Measurements from ENCODE around the gene TMEM40.

The TMEM40 gene

GRCh38 chr3:12692444-12692843 is 66.6 kb downstream of the TMEM40 start:
- Histone ChIP-seq H3K9ac (ENCODE audit: low read depth, low read length) (no peak overlapping the region), H3K4me2 (ENCODE audit: low read length) (no peak overlapping the region), H3K4me3 (ENCODE audit: low read length) (no peak overlapping the region), H3K4me1 (ENCODE audit: control insufficient read depth, insufficient read depth, low read length) (no peaks in the 10 kb centered on the region), H3K36me3 (ENCODE audit: insufficient read depth, low read length) (no peaks in the 10 kb centered on the region), H3K27me3 (ENCODE audit: control insufficient read depth, insufficient read depth, low read length) (no peaks in the 10 kb centered on the region), H3K9me3 (replicated peaks; ENCODE audit: low read length) (no peaks in the 10 kb centered on the region)

- H3K9ac ChIP-seq (ENCODE audit: low read depth, low read length): no peak overlapping the region
- no peaks in the 10 kb centered on the region for H3K9me3 ChIP-seq (replicated peaks; ENCODE audit: low read length)
- no peaks in the 10 kb centered on the region for H3K36me3 ChIP-seq (ENCODE audit: insufficient read depth, low read length)
- no peak overlapping the region for H3K4me3 ChIP-seq (ENCODE audit: low read length)
- no peaks in the 10 kb centered on the region for H3K4me1 ChIP-seq (ENCODE audit: control insufficient read depth, insufficient read depth, low read length)
- H3K27me3 ChIP-seq (ENCODE audit: control insufficient read depth, insufficient read depth, low read length): no peaks in the 10 kb centered on the region
- no peak overlapping the region for H3K4me2 ChIP-seq (ENCODE audit: low read length)
These were observed 68.9 kb downstream of the TMEM40 start for GRCh38 chr3:12689997-12690711.

DNA sequence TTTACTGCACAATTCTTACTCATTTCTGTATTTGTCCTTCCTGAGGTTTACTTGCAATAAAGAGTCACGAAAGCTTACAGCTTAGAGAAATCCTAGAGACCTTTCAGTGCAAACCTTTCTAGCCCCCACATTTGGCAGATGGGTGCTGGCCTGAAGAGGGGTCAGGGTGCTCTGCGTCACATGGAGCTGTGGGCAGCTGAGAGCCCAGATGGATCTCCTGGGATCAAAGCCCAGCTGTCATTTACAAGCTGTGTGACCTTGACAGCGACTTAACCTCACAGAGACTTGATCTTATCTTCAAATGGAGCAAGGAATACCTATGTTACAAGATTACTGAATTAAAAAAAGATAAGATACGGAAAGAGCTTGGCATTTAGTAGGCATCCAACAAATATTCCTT is 71.1 kb downstream of the TMEM40 start:
- H3K4me1 ChIP-seq (ENCODE audit: control insufficient read depth, insufficient read depth, low read length): no peaks in the 10 kb centered on the region
- H3K4me3 ChIP-seq (ENCODE audit: low read length): no peak overlapping the region
- no peaks in the 10 kb centered on the region for H3K9me3 ChIP-seq (replicated peaks; ENCODE audit: low read length)
- no peak overlapping the region for H3K4me2 ChIP-seq (ENCODE audit: low read length)
- H3K9ac ChIP-seq (ENCODE audit: low read depth, low read length): no peak overlapping the region
- no peaks in the 10 kb centered on the region for H3K36me3 ChIP-seq (ENCODE audit: insufficient read depth, low read length)
- no peaks in the 10 kb centered on the region for H3K27me3 ChIP-seq (ENCODE audit: control insufficient read depth, insufficient read depth, low read length)

DNA sequence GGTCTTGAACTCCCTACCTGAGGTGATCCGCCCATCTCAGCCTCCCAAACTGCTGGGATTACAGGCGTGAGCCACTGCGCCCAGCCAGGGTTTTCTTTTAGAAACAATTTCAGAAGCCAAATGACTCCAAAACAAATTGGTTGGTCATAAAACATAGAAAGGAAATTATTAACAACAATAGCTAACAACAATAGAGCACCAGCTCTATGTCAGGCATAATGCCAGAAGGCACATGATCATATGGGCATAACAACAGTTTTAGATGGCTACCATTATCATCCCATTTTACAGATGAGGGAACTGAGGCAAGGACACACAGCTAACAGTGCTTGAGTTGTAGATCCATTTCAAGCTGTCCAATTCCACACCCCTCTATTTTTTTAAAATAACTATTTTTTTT is 73.0 kb downstream of the TMEM40 start:
- Histone ChIP-seq H3K9ac (ENCODE audit: low read depth, low read length) (no peak overlapping the region), H3K4me3 (ENCODE audit: low read length) (no peak overlapping the region), H3K4me2 (ENCODE audit: low read length) (no peak overlapping the region), H3K4me1 (ENCODE audit: control insufficient read depth, insufficient read depth, low read length) (peaks cover 14% of the 10 kb centered on the region), H3K27me3 (ENCODE audit: control insufficient read depth, insufficient read depth, low read length) (no peaks in the 10 kb centered on the region), H3K9me3 (replicated peaks; ENCODE audit: low read length) (no peaks in the 10 kb centered on the region), H3K36me3 (ENCODE audit: insufficient read depth, low read length) (no peaks in the 10 kb centered on the region)

All from skeletal muscle satellite cell (primary cell).